HEK293 (cell line): Measurements from ENCODE around the gene GJB4.

ENCODE experiments used
- CTCF ChIA-PET: fragments of 350-600 bp; formaldehyde crosslinking; extraction: SDS; loops from one replicate; lab custom pipeline; 2021; ENCODE audit warnings: antibody characterized with exemption; lab: Yijun Ruan, JAX
- POLR2A ChIA-PET: fragments of 300-600 bp; formaldehyde crosslinking; extraction: SDS; loops from one replicate; lab custom pipeline; 2020; ENCODE audit warnings: antibody characterized with exemption, inconsistent platforms; lab: Yijun Ruan, JAX
- H3K27ac ChIP-seq: fragments of 200-500 bp; sonication (Bioruptor generic); 2 replicates; pipeline ENCODE4 v1.5.1; 2014; ENCODE audit warnings: low read depth, low read length, control low read depth, inconsistent platforms; ENCODE audit errors: extremely low read depth
- H3K36me3 ChIP-seq, 2 experiments: fragments of 200-500 bp in 1 of 2; sonication (Bioruptor generic) in 1 of 2; 1 replicate in 1 of 2; 2 replicates in 1 of 2; pipeline ENCODE4 v1.5.1; 2014 to 2017; ENCODE audit warnings: inconsistent platforms in 2 of 2, low read length in 2 of 2; ENCODE audit not compliant: control insufficient read depth in 2 of 2, insufficient read depth in 1 of 2
- H3K4me1 ChIP-seq: fragments of 200-500 bp; sonication (Bioruptor generic); 2 replicates; pipeline ENCODE4 v1.5.1; 2014; ENCODE audit warnings: mild to moderate bottlenecking, low read length, inconsistent platforms; ENCODE audit not compliant: control insufficient read depth, insufficient read depth
- H3K4me3 ChIP-seq: 2 replicates; pipeline ENCODE4 v1.5.1; 2011; ENCODE audit warnings: low read depth, mild to moderate bottlenecking, control low read depth, low read length, moderate library complexity
- H3K9me3 ChIP-seq: fragments of 200-500 bp; sonication (Bioruptor generic); 2 replicates; pipeline ENCODE4 v1.5.1; 2014; ENCODE audit warnings: low read depth, low read length, inconsistent platforms; ENCODE audit not compliant: control insufficient read depth, insufficient read depth
- ZNF112 ChIP-seq: fragments of 450-650 bp; formaldehyde crosslinking; IDR thresholded peaks from 2 replicates; pipeline ENCODE4 v1.5.0; 2017; ENCODE audit warnings: missing biosample characterization, missing genetic modification characterization
- ZNF140 ChIP-seq: fragments of 450-650 bp; formaldehyde crosslinking; IDR thresholded peaks from 2 replicates; pipeline ENCODE4 v1.5.1; 2016; ENCODE audit warnings: missing biosample characterization, missing genetic modification characterization
- ZNF292 ChIP-seq: fragments of 450-650 bp; formaldehyde crosslinking; IDR thresholded peaks from 2 replicates; pipeline ENCODE4 v1.5.1; 2016; ENCODE audit warnings: low read depth, missing biosample characterization, missing genetic modification characterization, borderline replicate concordance
- ZNF404 ChIP-seq: fragments of 450-650 bp; formaldehyde crosslinking; IDR thresholded peaks from 2 replicates; pipeline ENCODE4 v1.5.1; 2017; ENCODE audit warnings: missing biosample characterization, missing genetic modification characterization
- ZNF658 ChIP-seq: fragments of 450-650 bp; formaldehyde crosslinking; IDR thresholded peaks from 2 replicates; pipeline ENCODE4; 2016; ENCODE audit warnings: missing biosample characterization, missing genetic modification characterization
- ZNF791 ChIP-seq: fragments of 450-650 bp; formaldehyde crosslinking; IDR thresholded peaks from 2 replicates; pipeline ENCODE4 v1.5.1; 2016; ENCODE audit warnings: missing biosample characterization, missing genetic modification characterization
- TF ChIP-seq, protein P1 (sequence below): fragments of 450-650 bp; formaldehyde crosslinking; IDR thresholded peaks from 2 replicates; pipeline ENCODE4 v1.5.1; 2016; ENCODE audit warnings: missing biosample characterization, missing genetic modification characterization
- TF ChIP-seq, protein P2 (sequence below): fragments of 450-650 bp; formaldehyde crosslinking; IDR thresholded peaks from 2 replicates; pipeline ENCODE4 v1.5.1; 2016; ENCODE audit warnings: missing biosample characterization, missing genetic modification characterization
- TF ChIP-seq, protein P3 (sequence below): fragments of 450-650 bp; formaldehyde crosslinking; IDR thresholded peaks from 2 replicates; pipeline ENCODE4 v1.5.1; 2016; ENCODE audit warnings: missing biosample characterization, missing genetic modification characterization, low read depth
- TF ChIP-seq, protein P4 (sequence below): fragments of 450-650 bp; formaldehyde crosslinking; IDR thresholded peaks from 2 replicates; pipeline ENCODE4 v1.5.1; 2016; ENCODE audit warnings: missing biosample characterization, missing genetic modification characterization

The GJB4 gene

DNA sequence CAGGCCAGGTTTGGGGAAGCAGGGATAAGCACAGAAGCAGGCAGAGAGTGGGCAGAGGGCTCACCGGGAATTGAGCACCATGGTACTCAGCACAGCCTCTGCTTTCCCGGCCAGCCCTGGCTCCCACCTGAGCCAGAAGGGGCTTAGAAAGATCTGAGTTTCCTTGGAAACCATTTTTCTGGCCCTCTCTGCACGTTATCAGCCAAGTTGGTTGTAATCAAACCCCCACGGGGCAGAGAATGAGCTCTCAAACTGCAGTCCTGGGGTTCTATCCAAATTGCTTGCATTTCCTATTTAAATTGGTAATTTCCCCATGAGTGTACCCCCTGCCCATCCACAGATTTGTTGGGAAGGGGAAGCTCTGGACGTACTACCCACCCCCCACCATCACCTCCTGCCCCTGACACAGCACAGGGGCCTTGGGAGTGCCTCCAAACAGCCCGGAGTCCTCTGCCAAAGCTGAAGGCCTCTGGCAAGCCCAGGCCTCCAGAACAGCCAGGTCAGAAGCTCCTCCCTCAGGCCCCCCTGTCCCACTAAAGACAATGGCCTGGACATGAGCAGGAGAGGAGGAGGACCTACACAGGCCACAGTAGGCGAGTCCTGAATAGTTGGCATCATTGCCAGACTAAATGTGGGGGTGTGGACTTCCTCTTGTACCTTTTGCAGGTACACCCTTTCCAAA is 47.4 kb upstream of the GJB4 start:
- POLR2A ChIA-PET: interaction anchor here (0.7 kb wide), 1 partner anchor 9 kb away, joined by 3 read pairs; no protein-coding TSS in a partner anchor
- Histone ChIP-seq H3K4me1 (no peaks in the 10 kb centered on the region), H3K36me3 (no peaks in the 10 kb centered on the region), H3K4me3 (no peak overlapping the region), H3K9me3 (no peaks in the 10 kb centered on the region), H3K27ac (no peak overlapping the region)
- CTCF ChIA-PET: interaction anchor here (0.6 kb wide), 1 partner anchor 12 kb away, joined by 3 read pairs; no protein-coding TSS in a partner anchor
- TF ChIP-seq, protein P1, sequence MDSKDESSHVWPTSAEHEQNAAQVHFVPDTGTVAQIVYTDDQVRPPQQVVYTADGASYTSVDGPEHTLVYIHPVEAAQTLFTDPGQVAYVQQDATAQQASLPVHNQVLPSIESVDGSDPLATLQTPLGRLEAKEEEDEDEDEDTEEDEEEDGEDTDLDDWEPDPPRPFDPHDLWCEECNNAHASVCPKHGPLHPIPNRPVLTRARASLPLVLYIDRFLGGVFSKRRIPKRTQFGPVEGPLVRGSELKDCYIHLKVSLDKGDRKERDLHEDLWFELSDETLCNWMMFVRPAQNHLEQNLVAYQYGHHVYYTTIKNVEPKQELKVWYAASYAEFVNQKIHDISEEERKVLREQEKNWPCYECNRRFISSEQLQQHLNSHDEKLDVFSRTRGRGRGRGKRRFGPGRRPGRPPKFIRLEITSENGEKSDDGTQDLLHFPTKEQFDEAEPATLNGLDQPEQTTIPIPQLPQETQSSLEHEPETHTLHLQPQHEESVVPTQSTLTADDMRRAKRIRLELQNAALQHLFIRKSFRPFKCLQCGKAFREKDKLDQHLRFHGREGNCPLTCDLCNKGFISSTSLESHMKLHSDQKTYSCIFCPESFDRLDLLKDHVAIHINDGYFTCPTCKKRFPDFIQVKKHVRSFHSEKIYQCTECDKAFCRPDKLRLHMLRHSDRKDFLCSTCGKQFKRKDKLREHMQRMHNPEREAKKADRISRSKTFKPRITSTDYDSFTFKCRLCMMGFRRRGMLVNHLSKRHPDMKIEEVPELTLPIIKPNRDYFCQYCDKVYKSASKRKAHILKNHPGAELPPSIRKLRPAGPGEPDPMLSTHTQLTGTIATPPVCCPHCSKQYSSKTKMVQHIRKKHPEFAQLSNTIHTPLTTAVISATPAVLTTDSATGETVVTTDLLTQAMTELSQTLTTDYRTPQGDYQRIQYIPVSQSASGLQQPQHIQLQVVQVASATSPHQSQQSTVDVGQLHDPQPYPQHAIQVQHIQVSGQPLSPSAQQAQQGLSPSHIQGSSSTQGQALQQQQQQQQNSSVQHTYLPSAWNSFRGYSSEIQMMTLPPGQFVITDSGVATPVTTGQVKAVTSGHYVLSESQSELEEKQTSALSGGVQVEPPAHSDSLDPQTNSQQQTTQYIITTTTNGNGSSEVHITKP (tag by site-specific recombination): 0 out of 2 replicates have a peak, but pooled peaks have one; percentile 19
- TF ChIP-seq, protein P2, sequence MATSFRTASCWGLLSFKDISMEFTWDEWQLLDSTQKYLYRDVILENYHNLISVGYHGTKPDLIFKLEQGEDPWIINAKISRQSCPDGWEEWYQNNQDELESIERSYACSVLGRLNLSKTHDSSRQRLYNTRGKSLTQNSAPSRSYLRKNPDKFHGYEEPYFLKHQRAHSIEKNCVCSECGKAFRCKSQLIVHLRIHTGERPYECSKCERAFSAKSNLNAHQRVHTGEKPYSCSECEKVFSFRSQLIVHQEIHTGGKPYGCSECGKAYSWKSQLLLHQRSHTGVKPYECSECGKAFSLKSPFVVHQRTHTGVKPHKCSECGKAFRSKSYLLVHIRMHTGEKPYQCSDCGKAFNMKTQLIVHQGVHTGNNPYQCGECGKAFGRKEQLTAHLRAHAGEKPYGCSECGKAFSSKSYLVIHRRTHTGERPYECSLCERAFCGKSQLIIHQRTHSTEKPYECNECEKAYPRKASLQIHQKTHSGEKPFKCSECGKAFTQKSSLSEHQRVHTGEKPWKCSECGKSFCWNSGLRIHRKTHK (tag by site-specific recombination): no peak
- TF ChIP-seq ZNF292 (tag by site-specific recombination): no peak

DNA sequence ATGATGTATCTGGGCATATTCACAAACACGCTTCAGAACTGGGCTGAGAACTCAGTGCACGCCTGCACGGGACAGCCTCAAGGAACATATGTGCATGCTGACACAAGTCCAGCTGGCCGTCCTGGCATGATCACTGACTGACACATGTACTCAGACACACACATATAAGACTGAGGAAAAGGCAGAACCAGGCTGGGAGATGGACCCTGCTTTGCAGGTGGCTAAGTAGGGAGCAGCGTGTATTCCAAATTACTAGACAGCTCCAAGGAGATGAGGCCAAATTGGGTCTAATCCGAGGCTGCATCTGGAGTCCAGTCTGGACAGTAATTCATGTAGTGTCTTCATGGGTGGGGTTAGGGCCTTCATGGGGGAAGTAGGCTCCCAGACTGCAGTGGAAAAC is 46.1 kb upstream of the GJB4 start:
- ChIA-PET POLR2A (no interaction called here), CTCF (interaction anchor here (0.5 kb wide), 1 partner anchor 118 kb away, joined by 3 read pairs; no protein-coding TSS in a partner anchor)
- H3K9me3 ChIP-seq: no peaks in the 10 kb centered on the region
- no peaks in the 10 kb centered on the region for H3K36me3 ChIP-seq
- no peaks in the 10 kb centered on the region for H3K4me1 ChIP-seq
- no peak overlapping the region for H3K4me3 ChIP-seq
- TF ChIP-seq ZNF404 (tag by site-specific recombination) (no peak), ZNF140 (no peak), ZNF658 (no peak), ZNF791 (no peak)
- TF ChIP-seq, protein P3, sequence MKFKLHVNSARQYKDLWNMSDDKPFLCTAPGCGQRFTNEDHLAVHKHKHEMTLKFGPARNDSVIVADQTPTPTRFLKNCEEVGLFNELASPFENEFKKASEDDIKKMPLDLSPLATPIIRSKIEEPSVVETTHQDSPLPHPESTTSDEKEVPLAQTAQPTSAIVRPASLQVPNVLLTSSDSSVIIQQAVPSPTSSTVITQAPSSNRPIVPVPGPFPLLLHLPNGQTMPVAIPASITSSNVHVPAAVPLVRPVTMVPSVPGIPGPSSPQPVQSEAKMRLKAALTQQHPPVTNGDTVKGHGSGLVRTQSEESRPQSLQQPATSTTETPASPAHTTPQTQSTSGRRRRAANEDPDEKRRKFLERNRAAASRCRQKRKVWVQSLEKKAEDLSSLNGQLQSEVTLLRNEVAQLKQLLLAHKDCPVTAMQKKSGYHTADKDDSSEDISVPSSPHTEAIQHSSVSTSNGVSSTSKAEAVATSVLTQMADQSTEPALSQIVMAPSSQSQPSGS: no peak
- TF ChIP-seq, protein P4, sequence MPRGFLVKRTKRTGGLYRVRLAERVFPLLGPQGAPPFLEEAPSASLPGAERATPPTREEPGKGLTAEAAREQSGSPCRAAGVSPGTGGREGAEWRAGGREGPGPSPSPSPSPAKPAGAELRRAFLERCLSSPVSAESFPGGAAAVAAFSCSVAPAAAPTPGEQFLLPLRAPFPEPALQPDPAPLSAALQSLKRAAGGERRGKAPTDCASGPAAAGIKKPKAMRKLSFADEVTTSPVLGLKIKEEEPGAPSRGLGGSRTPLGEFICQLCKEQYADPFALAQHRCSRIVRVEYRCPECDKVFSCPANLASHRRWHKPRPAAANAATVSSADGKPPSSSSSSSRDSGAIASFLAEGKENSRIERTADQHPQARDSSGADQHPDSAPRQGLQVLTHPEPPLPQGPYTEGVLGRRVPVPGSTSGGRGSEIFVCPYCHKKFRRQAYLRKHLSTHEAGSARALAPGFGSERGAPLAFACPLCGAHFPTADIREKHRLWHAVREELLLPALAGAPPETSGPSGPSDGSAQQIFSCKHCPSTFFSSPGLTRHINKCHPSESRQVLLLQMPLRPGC (tag by site-specific recombination): no peak
- H3K27ac ChIP-seq: no peak overlapping the region

DNA sequence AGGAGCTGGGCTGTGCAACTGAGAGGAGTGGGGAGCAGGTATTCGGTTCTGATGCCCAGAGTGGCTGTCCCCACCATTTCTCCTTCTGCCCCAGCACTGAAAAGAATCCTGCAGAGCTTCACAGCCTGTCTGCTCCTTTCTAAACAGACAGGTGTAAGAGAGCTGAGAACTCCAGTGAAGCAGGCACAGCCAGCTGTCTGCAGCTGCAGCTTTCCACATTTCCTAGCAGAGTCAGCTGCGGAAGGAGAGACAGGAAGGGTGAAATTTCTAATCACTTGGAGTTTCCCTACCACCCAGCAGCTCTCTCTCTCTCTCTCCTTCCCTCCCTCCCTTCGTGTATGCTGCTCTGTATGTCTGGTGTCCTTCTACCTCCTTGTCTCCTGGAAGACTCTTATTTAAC is 45.2 kb upstream of the GJB4 start:
- Histone ChIP-seq H3K9me3 (no peaks in the 10 kb centered on the region), H3K27ac (no peak overlapping the region), H3K4me1 (no peaks in the 10 kb centered on the region), H3K4me3 (no peak overlapping the region), H3K36me3 (no peaks in the 10 kb centered on the region)
- ChIA-PET CTCF (interaction anchor here (0.6 kb wide), 1 partner anchor 1094 kb away, joined by 3 read pairs; no protein-coding TSS in a partner anchor), POLR2A (no interaction called here)
- TF ChIP-seq ZNF112 (tag by site-specific recombination): no peak
